Measurements from ENCODE around the gene FILIP1L. TPM values are rescaled to one million over a fixed set of nuclear protein-coding genes. Genes with fewer than 3 reads are reported as not detected.
"Not testable (repeated sequence)": the region's sequence is repeated elsewhere in the genome, so short reads cannot be mapped to it uniquely, and the experiment has no call there.

The FILIP1L gene
- total RNA-seq, 2 donors from 2014 or later, result 270 to 279 TPM

DNA sequence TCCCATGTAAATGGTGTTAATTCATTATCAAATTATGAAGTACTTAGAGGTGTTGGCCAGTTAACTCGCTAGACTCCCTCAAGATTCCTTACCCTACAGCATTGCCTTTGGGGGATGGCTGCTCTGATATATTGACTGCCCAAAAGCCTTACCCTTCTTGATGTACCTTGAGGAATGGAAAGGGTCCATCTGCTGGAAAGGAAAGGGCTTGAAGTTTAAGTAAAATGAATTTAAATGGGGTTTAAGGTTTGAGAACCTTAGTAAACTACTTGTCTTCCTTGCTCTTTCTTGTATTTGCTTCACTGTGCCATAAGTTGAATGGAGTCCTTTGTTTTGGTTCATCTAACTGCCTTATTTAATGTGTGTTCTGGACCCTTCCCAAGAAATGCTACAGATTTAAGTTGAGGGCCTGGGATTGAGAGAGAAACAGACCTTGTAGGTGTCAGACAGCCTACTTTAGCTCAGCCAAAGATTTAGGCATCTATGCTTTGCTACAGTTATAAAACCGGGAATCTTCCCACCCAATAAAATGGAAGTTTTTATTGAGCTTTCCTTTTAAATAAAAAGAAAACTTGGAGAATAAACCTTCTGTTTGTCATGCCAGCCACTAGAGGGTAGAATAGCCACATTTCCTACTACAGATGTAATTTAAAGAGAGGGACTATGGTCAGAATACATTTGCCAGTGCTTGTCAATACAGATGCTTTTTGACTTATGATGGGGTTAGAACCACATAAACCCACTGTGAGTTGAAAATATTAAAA, 271.3 kb downstream of the FILIP1L start:
- Histone ChIP-seq H3K4me3 (peak overlapping the region; percentile 15), H3K9me3 (no peaks in the 10 kb centered on the region), H3K36me3 (no peaks in the 10 kb centered on the region), H3K4me1 (ENCODE audit: control insufficient read depth in 1 of 2, low read depth in 2 of 2) (peaks cover 6 to 58% of the 10 kb centered on the region in 2 donors), H3K27me3 (replicated peaks; ENCODE audit: insufficient read depth) (no peaks in the 10 kb centered on the region), H3K27ac (peak overlapping the region; percentile 55 to 76)
- TF ChIP-seq, protein P1, sequence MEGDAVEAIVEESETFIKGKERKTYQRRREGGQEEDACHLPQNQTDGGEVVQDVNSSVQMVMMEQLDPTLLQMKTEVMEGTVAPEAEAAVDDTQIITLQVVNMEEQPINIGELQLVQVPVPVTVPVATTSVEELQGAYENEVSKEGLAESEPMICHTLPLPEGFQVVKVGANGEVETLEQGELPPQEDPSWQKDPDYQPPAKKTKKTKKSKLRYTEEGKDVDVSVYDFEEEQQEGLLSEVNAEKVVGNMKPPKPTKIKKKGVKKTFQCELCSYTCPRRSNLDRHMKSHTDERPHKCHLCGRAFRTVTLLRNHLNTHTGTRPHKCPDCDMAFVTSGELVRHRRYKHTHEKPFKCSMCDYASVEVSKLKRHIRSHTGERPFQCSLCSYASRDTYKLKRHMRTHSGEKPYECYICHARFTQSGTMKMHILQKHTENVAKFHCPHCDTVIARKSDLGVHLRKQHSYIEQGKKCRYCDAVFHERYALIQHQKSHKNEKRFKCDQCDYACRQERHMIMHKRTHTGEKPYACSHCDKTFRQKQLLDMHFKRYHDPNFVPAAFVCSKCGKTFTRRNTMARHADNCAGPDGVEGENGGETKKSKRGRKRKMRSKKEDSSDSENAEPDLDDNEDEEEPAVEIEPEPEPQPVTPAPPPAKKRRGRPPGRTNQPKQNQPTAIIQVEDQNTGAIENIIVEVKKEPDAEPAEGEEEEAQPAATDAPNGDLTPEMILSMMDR (IDR thresholded peaks at IDR 0.05), result peak; percentile 72
- ATAC-seq (ENCODE audit: insufficient number of reproducible peaks, low FRiP score, low read depth) (no peak), DNase-seq (ENCODE audit: low spot score) (no peak)

DNA sequence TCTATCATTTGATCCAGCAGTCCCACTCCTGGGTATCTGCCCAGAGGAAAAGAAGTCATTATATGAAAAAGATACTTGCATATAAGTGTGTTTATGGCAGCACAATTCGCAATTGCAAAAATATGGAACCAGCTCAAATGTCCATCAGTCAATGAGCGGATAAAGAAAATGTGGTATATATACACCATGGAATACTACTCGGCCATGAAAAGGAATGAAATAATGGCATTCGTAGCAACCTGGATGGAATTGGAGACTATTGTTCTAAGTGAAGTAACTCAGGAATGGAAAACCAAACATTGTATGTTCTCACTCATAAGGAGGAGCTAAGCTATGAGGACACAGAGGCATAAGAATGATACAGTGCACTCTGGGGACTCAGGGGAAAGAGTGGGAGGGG, 272.4 kb downstream of the FILIP1L start:
- not testable (repeated sequence) for DNase-seq (ENCODE audit: low spot score); H3K4me3 ChIP-seq; H3K36me3 ChIP-seq; H3K9me3 ChIP-seq; H3K27me3 ChIP-seq (replicated peaks; ENCODE audit: insufficient read depth); ATAC-seq (ENCODE audit: insufficient number of reproducible peaks, low FRiP score, low read depth); H3K27ac ChIP-seq
- H3K4me1 ChIP-seq (ENCODE audit: control insufficient read depth in 1 of 2, low read depth in 2 of 2), result peaks cover 6 to 48% of the 10 kb centered on the region in 2 donors

DNA sequence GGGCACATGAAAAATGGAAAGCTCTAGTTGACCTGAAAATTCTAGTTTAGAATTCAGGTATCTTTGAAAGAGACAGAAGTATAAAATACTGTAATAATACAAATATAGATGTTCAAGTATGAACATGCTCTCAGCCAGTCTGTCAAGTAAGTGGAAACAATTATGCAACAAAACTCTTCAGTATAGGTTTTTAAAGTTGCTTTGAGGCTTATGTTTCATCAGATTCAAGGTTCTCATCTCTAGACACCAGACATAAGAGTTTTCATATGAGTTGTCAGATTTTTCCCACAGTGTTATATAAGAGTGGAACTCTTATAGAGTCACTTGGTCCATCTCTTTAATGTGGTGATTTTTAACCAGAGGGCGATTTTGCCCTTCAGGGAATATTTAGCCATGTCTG, 274.7 kb downstream of the FILIP1L start:
- Histone ChIP-seq H3K4me1 (ENCODE audit: control insufficient read depth in 1 of 2, low read depth in 2 of 2) (peaks cover 6 to 25% of the 10 kb centered on the region in 2 donors), H3K36me3 (no peaks in the 10 kb centered on the region), H3K27ac (no peak overlapping the region), H3K27me3 (replicated peaks; ENCODE audit: insufficient read depth) (no peaks in the 10 kb centered on the region), H3K4me3 (no peak overlapping the region), H3K9me3 (no peaks in the 10 kb centered on the region)
- DNase-seq (ENCODE audit: low spot score), result no peak
- TF ChIP-seq, protein P1 (IDR thresholded peaks at IDR 0.05), result no peak
- no peak for ATAC-seq (ENCODE audit: insufficient number of reproducible peaks, low FRiP score, low read depth)

DNA sequence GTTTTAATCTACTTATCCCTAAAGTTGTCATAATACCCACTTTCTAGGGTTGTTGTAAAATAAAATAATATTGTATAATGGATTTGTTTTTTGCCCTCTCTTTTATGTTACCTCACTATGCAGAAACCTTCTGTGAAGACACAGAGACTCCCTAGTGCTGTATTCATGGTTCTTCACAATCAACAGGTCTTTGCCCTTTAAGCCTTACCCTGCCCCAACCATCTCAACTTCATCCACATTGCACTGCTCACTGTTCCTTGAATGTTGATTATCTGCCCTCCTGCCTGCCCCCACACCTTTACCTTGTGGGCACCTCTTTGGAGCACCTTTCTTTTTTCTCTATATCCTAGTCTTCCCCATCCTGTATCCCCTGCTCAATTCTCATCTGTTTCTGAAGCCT, 275.5 kb downstream of the FILIP1L start:
- Histone ChIP-seq H3K27me3 (replicated peaks; ENCODE audit: insufficient read depth) (no peaks in the 10 kb centered on the region), H3K27ac (peak overlapping the region in 1 of 2 donors; percentile 1), H3K9me3 (no peaks in the 10 kb centered on the region), H3K4me3 (no peak overlapping the region), H3K4me1 (ENCODE audit: control insufficient read depth in 1 of 2, low read depth in 2 of 2) (peaks cover 2 to 23% of the 10 kb centered on the region in 2 donors), H3K36me3 (no peaks in the 10 kb centered on the region)
- TF ChIP-seq, protein P1 (IDR thresholded peaks at IDR 0.05), result no peak
- DNase-seq (ENCODE audit: low spot score) (no peak), ATAC-seq (ENCODE audit: insufficient number of reproducible peaks, low FRiP score, low read depth) (no peak)

DNA sequence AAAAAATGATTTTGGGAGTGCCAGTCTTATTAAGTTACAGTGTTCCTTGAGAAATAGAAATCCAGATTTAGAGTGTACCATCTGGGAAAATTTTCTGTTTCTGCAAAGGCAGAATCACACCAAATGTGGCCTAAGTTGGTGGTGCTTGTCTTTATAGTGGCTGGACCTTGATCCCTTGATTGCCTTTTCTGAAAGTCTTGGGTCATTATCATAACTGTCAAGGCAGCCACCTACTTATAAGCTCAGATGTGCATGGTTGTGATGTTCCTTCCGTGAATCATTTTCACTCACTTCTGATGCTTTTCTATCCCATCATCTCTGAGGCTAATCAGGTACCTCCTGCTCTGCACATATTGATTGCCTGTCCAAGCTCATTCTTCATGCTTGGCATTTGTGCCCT, 276.6 kb downstream of the FILIP1L start:
- ATAC-seq (ENCODE audit: insufficient number of reproducible peaks, low FRiP score, low read depth), result no peak
- TF ChIP-seq, protein P1 (IDR thresholded peaks at IDR 0.05), result no peak

More for the DNA sequence above, 276.6 kb downstream of the FILIP1L start:
- Histone ChIP-seq H3K36me3 (no peaks in the 10 kb centered on the region), H3K27me3 (replicated peaks; ENCODE audit: insufficient read depth) (no peaks in the 10 kb centered on the region), H3K4me1 (ENCODE audit: control insufficient read depth in 1 of 2, low read depth in 2 of 2) (peaks cover 0 to 17% of the 10 kb centered on the region in 2 donors), H3K27ac (peak overlapping the region in 1 of 2 donors; percentile 20), H3K4me3 (no peak overlapping the region), H3K9me3 (no peaks in the 10 kb centered on the region)
- DNase-seq (ENCODE audit: low spot score), result no peak
